T-cell (primary cell): ENCODE results near the gene TTK. TPM values are rescaled to one million over a fixed set of nuclear protein-coding genes. Genes with fewer than 3 reads are reported as not detected.
"Not testable (repeated sequence)": the region's sequence is repeated elsewhere in the genome, so short reads cannot be mapped to it uniquely, and the experiment has no call there.

Experiments
- ATAC-seq, 4 experiments: fragments of 200-7000 bp in 3 of 4; fragments of 150-1000 bp in 1 of 4; cut with Tn5 transposase; replicated peaks in 1 of 4; 1 replicate in 3 of 4; 2 replicates in 1 of 4; pipeline ENCODE4 v1.10.0; 2021; ENCODE audit warnings: moderate library complexity in 3 of 4, mild to moderate bottlenecking in 2 of 4, moderate number of reproducible peaks in 1 of 4
- CTCF ChIA-PET, 2 donors: fragments of 300-600 bp; sonication (Branson Sonifier 250); formaldehyde crosslinking; loops; one replicate each; lab custom pipeline; 2022; ENCODE audit warnings: antibody characterized with exemption in 2 of 2; lab: Charles Lee
- POLR2A ChIA-PET, 2 donors: fragments of 300-600 bp; sonication (Branson Sonifier 250); formaldehyde crosslinking; loops; one replicate each; lab custom pipeline; 2022; ENCODE audit warnings: antibody characterized with exemption in 2 of 2; lab: Charles Lee
- DNase-seq, 35 experiments: peaks; one replicate each; pipeline versions ENCODE4 v3.0.0 to v3.0.0-alpha.2; 2013 to 2023
- H3K27ac ChIP-seq: one replicate; pipeline ENCODE4 v1.5.1; 2013; ENCODE audit warnings: low read length
- H3K27me3 ChIP-seq, 2 experiments: replicated peaks in 1 of 2; 1 replicate in 1 of 2; 2 replicates in 1 of 2; pipeline versions ENCODE4 v1.6.1 to v1.7.0; 2013; ENCODE audit warnings: low read length in 1 of 2, mixed read lengths in 1 of 2; ENCODE audit not compliant: control insufficient read depth in 2 of 2, insufficient read depth in 2 of 2; ENCODE audit errors: extremely low read depth in 1 of 2
- H3K36me3 ChIP-seq, 2 donors: 1 replicate in 1 of 2; 2 replicates in 1 of 2; pipeline versions ENCODE4 v1.6.1 to v1.7.0; 2013; ENCODE audit warnings: low read length in 1 of 2; ENCODE audit not compliant: control insufficient read depth in 2 of 2, insufficient read depth in 1 of 2; ENCODE audit errors: extremely low read depth in 1 of 2
- H3K4me1 ChIP-seq, 2 experiments: 1 replicate in 1 of 2; 2 replicates in 1 of 2; pipeline versions ENCODE4 v1.6.1 to v1.7.0; 2013; ENCODE audit warnings: low read length in 2 of 2, mixed read lengths in 1 of 2; ENCODE audit not compliant: insufficient read depth in 2 of 2, control insufficient read depth in 1 of 2; ENCODE audit errors: extremely low read depth in 1 of 2
- H3K4me3 ChIP-seq, 2 donors: 1 replicate in 1 of 2; 2 replicates in 1 of 2; pipeline versions ENCODE4 v1.5.1 to v1.7.0; 2013; ENCODE audit warnings: mild to moderate bottlenecking in 2 of 2, low read length in 1 of 2, moderate library complexity in 1 of 2; ENCODE audit not compliant: control insufficient read depth in 1 of 2; ENCODE audit errors: extremely low read depth in 1 of 2
- H3K9me3 ChIP-seq: 2 replicates; pipeline ENCODE4 v1.7.0; 2013
- H3K27ac Mint-ChIP-seq, 2 donors: one replicate each; pipeline ENCODE4 v1.8.0; 2020 to 2021; ENCODE audit warnings: mild to moderate bottlenecking in 2 of 2, mixed read lengths in 2 of 2
- H3K27me3 Mint-ChIP-seq, 2 donors: one replicate each; pipeline ENCODE4 v1.8.0; 2021 to 2022; ENCODE audit warnings: mixed read lengths in 2 of 2
- H3K36me3 Mint-ChIP-seq: one replicate; pipeline ENCODE4 v1.8.0; 2021; ENCODE audit warnings: mixed read lengths
- H3K4me1 Mint-ChIP-seq, 3 donors: one replicate each; pipeline ENCODE4 v1.8.0; 2020 to 2022; ENCODE audit warnings: mixed read lengths in 3 of 3, mild to moderate bottlenecking in 1 of 3
- H3K4me3 Mint-ChIP-seq, 3 donors: one replicate each; pipeline ENCODE4 v1.8.0; 2020 to 2022; ENCODE audit warnings: mild to moderate bottlenecking in 3 of 3, mixed read lengths in 3 of 3, moderate library complexity in 3 of 3
- H3K9me3 Mint-ChIP-seq, 3 donors: one replicate each; pipeline ENCODE4 v1.8.0; 2020 to 2022; ENCODE audit warnings: mixed read lengths in 3 of 3
- WGBS: methylation state at CpG from one replicate; pipeline ENCODE4 v1.1.5; 2013; ENCODE audit warnings: missing lambda C conversion rate; ENCODE audit not compliant: insufficient coverage; 5-methylcytosine and 5-hydroxymethylcytosine counted together
- total RNA-seq, 35 experiments: library from RNA in 6 of 35; stranded (reverse) in 6 of 35; fragments of 120-200 nt in 1 of 35; gene quantifications; one replicate each; pipeline versions ENCODE4 v1.2.1 to v1.2.4 and lab custom pipeline; 2013 to 2026

TTK gene
- total RNA-seq, 5 donors from 2014 or later (not counting 1 experiment from before 2014, with no cell fraction given): 0.38 to 1.2 (median 0.55) TPM

GRCh38 chr6:80028589-80028988, 24.1 kb downstream of the TTK start:
- Histone ChIP-seq H3K4me1 (no peaks in the 10 kb centered on the region), H3K36me3 (no peaks in the 10 kb centered on the region), H3K9me3 (no peaks in the 10 kb centered on the region), H3K27ac (no peak overlapping the region), H3K4me3 (no peak overlapping the region), H3K27me3 (no peaks in the 10 kb centered on the region)
- Mint-ChIP-seq H3K36me3 (no peaks in the 10 kb centered on the region), H3K9me3 (no peaks in the 10 kb centered on the region), H3K4me1 (peaks cover 0 to 5% (median 0%) of the 10 kb centered on the region in 3 donors), H3K27me3 (no peaks in the 10 kb centered on the region), H3K27ac (no peak overlapping the region), H3K4me3 (no peak overlapping the region)
- POLR2A ChIA-PET: no interaction called here
- DNase-seq: no peak
- CTCF ChIA-PET: no interaction called here
- no CpG with 5 or more reads among the region's 3 CpGs for WGBS
- no peak for ATAC-seq

- Histone ChIP-seq H3K4me3 (no peak overlapping the region), H3K27me3 (no peaks in the 10 kb centered on the region), H3K36me3 (no peaks in the 10 kb centered on the region), H3K9me3 (no peaks in the 10 kb centered on the region), H3K27ac (no peak overlapping the region), H3K4me1 (no peaks in the 10 kb centered on the region)
- Mint-ChIP-seq H3K36me3 (no peaks in the 10 kb centered on the region), H3K4me3 (no peak overlapping the region), H3K9me3 (no peaks in the 10 kb centered on the region), H3K27ac (no peak overlapping the region), H3K27me3 (no peaks in the 10 kb centered on the region), H3K4me1 (peaks cover 0 to 5% (median 0%) of the 10 kb centered on the region in 3 donors)
- ChIA-PET CTCF (no interaction called here), POLR2A (no interaction called here)
- ATAC-seq (no peak), DNase-seq (no peak)
- 69% methylated on average over 2 of the region's 3 CpGs for WGBS
These were observed 25.0 kb downstream of the TTK start for GRCh38 chr6:80029470-80029869.

GRCh38 chr6:80048220-80048619, 43.8 kb downstream of the TTK start:
- H3K27ac Mint-ChIP-seq, H3K27me3 Mint-ChIP-seq, H3K36me3 Mint-ChIP-seq, H3K4me1 Mint-ChIP-seq, H3K4me3 ChIP-seq, ATAC-seq, DNase-seq, CTCF ChIA-PET, H3K4me1 ChIP-seq, H3K27me3 ChIP-seq, H3K36me3 ChIP-seq, H3K4me3 Mint-ChIP-seq, H3K9me3 ChIP-seq, H3K27ac ChIP-seq, POLR2A ChIA-PET: not testable (repeated sequence)
- no CpG with 5 or more reads among the region's 3 CpGs for WGBS
- peaks cover 2 to 13% (median 3%) of the 10 kb centered on the region in 3 donors for H3K9me3 Mint-ChIP-seq

GRCh38 chr6:80060774-80061173, 56.3 kb downstream of the TTK start:
- no peaks in the 10 kb centered on the region for H3K36me3 ChIP-seq
- no peaks in the 10 kb centered on the region for H3K36me3 Mint-ChIP-seq
- ChIA-PET CTCF (no interaction called here), POLR2A (no interaction called here)
- H3K27me3 ChIP-seq: no peaks in the 10 kb centered on the region
- H3K4me1 Mint-ChIP-seq: no peaks in the 10 kb centered on the region
- H3K4me3 ChIP-seq: no peak overlapping the region
- no peak overlapping the region for H3K4me3 Mint-ChIP-seq
- H3K9me3 Mint-ChIP-seq: no peaks in the 10 kb centered on the region
- no peak for ATAC-seq
- H3K27me3 Mint-ChIP-seq: no peaks in the 10 kb centered on the region
- no peak overlapping the region for H3K27ac Mint-ChIP-seq
- no peaks in the 10 kb centered on the region for H3K9me3 ChIP-seq
- H3K4me1 ChIP-seq: no peaks in the 10 kb centered on the region
- no peak for DNase-seq
- no peak overlapping the region for H3K27ac ChIP-seq

- WGBS: no CpG with 5 or more reads among the region's 7 CpGs
- H3K9me3 ChIP-seq, H3K4me3 ChIP-seq, H3K27me3 Mint-ChIP-seq, H3K27ac ChIP-seq, H3K4me1 Mint-ChIP-seq, H3K4me3 Mint-ChIP-seq, ATAC-seq, H3K36me3 ChIP-seq, DNase-seq, POLR2A ChIA-PET, CTCF ChIA-PET, H3K4me1 ChIP-seq, H3K27me3 ChIP-seq, H3K9me3 Mint-ChIP-seq, H3K36me3 Mint-ChIP-seq, H3K27ac Mint-ChIP-seq: not testable (repeated sequence)
These were observed 63.7 kb downstream of the TTK start for GRCh38 chr6:80068146-80068545.

- WGBS: 92% methylated on average over 8 of the region's 19 CpGs
- Mint-ChIP-seq H3K9me3 (peaks cover 4 to 13% (median 6%) of the 10 kb centered on the region in 3 donors), H3K27me3 (peaks cover 0 to 13% of the 10 kb centered on the region in 2 donors)
- H3K36me3 Mint-ChIP-seq, CTCF ChIA-PET, H3K9me3 ChIP-seq, H3K4me1 Mint-ChIP-seq, H3K4me3 Mint-ChIP-seq, DNase-seq, H3K27me3 ChIP-seq, H3K27ac Mint-ChIP-seq, H3K27ac ChIP-seq, H3K4me1 ChIP-seq, H3K4me3 ChIP-seq, H3K36me3 ChIP-seq, POLR2A ChIA-PET, ATAC-seq: not testable (repeated sequence)
These were observed 66.0 kb downstream of the TTK start for GRCh38 chr6:80070431-80070830.

GRCh38 chr6:80077067-80077466, 72.6 kb downstream of the TTK start:
- no peak for DNase-seq
- Histone ChIP-seq H3K4me1 (no peaks in the 10 kb centered on the region), H3K36me3 (no peaks in the 10 kb centered on the region), H3K27me3 (peaks cover 0 to 15% of the 10 kb centered on the region in 2 experiments), H3K4me3 (no peak overlapping the region), H3K9me3 (no peaks in the 10 kb centered on the region), H3K27ac (no peak overlapping the region)
- H3K4me1 Mint-ChIP-seq: no peaks in the 10 kb centered on the region
- ChIA-PET POLR2A (no interaction called here), CTCF (no interaction called here)
- peaks cover 5 to 13% of the 10 kb centered on the region in 2 donors for H3K27me3 Mint-ChIP-seq
- no peak overlapping the region for H3K27ac Mint-ChIP-seq
- no CpG with 5 or more reads among the region's 1 CpG for WGBS
- no peaks in the 10 kb centered on the region for H3K36me3 Mint-ChIP-seq
- peaks cover 4 to 13% (median 6%) of the 10 kb centered on the region in 3 donors for H3K9me3 Mint-ChIP-seq
- no peak for ATAC-seq
- H3K4me3 Mint-ChIP-seq: no peak overlapping the region
